Activated naive CD4-positive, alpha-beta T cell treated with Interleukin-2 at 50 U/mL for 16 hours (primary cell): ENCODE results near the gene PRIM2.
A peak's percentile ranks its signal among the peaks of the same experiment; 100 is the strongest.
"Not testable (repeated sequence)": the region's sequence is repeated elsewhere in the genome, so short reads cannot be mapped to it uniquely, and the experiment has no call there.

ENCODE experiments used
- DNase-seq: peaks from one replicate; pipeline ENCODE4 v3.0.0-alpha.2; 2020

PRIM2 gene

DNA sequence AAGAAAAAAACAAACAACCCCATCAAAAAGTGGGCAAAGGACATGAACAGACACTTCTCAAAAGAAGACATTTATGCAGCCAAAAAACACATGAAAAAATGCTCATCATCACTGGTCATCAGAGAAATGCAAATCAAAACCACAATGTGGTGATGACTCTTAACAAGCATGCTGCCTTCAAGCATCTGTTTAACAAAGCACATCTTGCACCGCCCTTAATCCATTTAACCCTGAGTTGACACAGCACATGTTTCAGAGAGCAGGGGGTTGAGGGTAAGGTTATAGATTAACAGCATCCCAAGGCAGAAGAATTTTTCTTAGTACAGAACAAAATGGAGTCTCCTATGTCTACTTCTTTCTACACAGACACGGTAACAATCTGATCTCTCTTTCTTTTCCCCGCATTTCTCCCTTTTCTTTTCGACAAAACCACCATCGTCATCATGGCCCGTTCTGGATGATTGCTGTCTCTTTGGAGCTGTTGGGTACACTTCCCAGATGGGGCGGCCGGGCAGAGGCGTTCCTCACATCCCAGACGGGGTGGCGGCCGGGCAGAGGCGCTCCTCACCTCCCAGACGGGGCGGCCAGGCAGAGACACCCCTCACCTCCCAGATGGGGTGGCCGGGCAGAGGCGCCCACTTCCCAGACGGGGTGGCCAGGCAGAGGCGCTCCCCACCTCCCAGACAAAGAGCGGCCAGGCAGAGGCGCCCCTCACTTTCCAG lies 7.2 kb upstream of the PRIM2 start:
- DNase-seq, result not testable (repeated sequence)

DNA sequence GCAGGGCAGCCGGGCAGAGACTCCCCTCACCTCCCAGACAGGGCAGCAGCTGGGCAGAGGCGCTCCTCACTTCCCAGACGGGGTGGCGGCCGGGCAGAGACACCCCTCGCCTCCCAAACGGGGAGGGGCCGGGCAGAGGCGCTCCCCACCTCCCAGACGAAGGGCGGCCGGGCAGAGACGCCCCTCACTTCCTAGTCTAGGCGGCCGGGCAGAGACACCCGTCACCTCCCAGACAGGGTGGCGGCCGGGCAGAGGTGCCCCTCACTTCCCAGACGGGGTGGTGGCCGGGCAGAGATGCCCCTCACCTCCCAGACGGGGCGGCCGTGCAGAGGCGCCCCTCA lies 6.6 kb upstream of the PRIM2 start:
- no peak for DNase-seq

GRCh38 chr6:57311300-57312003 lies 6.0 kb upstream of the PRIM2 start:
- DNase-seq, result not testable (repeated sequence)

GRCh38 chr6:57312004-57312345 lies 5.5 kb upstream of the PRIM2 start:
- DNase-seq, result no peak

DNA sequence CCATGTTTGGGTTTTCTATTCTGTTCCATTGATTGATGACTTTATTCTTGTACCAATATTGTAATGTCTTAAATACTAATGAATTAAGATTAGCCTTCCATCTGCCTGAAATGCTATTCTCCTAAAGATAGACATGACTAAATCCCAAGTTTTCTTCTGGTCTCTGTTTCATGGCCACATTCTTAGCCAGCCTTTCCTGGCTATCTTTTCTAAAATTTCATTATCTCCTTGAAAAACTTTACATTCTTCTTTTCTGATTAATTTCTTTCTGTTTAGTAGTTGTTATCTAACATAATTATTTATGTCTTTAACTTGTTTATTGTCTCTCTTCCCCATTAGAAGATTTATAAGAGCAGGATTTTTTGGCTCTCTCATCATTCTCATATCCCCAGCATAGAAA lies 4.4 kb upstream of the PRIM2 start:
- no peak for DNase-seq

DNA sequence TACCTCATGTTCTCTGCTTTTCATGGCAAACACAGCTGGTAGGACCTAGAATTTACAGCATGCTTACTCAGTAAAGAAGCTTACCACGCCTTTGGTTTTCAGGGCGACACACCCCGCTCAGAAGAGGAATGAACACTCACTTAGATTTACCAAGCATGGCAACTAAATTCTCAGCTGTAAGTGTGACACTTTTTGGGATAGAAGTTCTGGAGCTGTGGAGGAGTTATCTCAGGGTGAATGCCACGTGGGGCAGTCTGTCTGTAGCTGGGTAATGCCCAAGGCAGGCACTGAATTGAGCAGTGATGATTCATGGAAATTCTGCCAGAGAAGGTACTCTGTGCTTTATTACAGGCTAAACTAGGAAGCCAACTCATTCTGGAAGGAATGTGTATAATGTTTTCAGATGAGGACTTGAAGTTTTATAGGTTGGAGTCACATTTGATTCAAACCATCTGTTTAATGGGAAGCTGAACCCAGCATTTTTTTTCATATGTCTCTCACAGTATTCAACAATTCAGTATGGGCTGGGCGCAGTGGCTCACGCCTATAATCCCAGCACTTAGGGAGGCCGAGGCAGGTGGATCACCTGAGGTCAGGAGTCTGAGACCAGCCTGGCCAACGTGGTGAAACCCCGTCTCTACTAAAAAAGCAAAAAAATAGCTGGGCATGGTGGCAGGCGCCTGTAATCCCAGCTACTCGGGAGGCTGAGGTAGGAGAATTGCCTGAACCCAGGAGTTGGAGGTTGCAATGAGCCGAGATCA lies 3.5 kb upstream of the PRIM2 start:
- DNase-seq, result no peak

DNA sequence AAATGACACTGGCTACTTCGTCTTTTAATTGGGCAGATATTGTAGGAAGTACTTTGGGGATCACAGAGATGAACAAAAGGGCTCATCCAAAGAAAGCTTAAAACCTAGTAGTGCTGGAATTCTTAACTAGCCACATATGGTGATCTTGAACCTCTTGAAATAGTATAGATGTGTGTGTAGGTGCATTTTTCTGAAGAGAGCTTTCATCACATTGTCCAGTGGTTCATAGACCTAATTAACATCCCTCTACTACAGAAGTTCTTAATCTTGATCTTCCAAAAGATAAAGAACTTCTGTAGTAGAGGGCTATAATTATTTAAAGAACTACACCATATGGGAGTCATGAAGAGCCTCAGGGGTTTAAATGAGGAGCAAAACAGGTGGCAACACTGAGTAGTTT lies 2.3 kb upstream of the PRIM2 start:
- DNase-seq, result no peak

- DNase-seq, result no peak
Measured at GRCh38 chr6:57315851-57316250, 1.6 kb upstream of the PRIM2 start.

- DNase-seq, result peak; percentile 82
Measured at GRCh38 chr6:57316581-57317059, 810 bp upstream of the PRIM2 start.

DNA sequence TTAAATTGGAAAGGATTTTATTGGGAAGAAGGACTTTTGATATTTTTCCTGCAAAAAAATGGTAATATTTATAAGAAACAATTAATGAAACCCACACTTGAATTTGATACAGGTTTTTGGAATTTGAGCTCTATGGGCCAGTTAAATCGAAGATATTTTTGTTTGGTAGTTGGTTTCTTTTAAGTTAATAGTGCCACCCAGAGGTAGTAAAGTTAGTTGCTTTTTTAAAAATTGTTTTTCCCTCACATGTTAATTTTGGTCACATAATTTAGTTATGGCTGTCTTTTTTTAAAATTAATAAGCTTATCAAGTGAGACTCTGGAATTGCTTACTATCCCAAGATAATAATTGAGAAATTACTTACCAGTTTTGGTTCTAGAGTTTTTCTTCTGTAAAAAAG lies 7.1 kb downstream of the PRIM2 start:
- no peak for DNase-seq

GRCh38 chr6:57327311-57327710 lies 9.9 kb downstream of the PRIM2 start:
- no peak for DNase-seq

DNA sequence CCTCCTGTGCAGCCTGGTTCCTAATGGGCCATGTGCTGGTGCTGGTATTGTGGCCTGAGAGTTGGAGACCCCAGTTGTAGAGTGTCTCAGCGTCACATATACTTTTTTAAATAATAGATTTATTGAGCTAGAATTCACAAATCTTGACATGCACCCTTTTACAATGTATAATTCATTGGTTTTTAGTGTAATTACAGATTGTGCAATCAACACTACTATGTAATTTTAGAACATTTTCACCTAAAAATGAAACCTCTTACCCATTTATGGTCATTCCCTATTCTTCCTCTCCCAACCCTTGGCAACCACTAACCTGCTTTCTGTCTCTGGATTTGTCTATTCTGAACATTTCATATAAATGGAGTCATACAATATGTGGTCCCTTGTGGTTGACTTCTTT lies 10.6 kb downstream of the PRIM2 start:
- DNase-seq, result no peak

DNA sequence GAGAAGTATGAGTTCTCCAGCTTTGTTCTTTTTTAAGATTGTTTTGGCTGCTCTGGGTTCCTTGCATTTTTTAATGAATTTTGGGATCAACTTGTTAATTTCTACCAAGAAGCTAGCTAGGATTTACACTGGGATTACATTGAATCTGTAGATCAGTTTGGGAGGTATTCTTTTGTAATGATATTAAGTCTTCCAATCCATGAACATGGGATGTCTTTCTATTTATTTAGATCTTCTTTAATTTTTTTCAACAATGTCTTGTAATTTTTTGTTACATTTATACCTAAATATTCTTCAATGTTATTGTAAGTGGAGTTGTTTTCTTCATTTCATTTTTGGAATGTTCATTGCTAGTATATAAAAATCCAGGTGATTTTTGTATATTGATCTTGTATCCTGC lies 12.5 kb downstream of the PRIM2 start:
- no peak for DNase-seq

DNA sequence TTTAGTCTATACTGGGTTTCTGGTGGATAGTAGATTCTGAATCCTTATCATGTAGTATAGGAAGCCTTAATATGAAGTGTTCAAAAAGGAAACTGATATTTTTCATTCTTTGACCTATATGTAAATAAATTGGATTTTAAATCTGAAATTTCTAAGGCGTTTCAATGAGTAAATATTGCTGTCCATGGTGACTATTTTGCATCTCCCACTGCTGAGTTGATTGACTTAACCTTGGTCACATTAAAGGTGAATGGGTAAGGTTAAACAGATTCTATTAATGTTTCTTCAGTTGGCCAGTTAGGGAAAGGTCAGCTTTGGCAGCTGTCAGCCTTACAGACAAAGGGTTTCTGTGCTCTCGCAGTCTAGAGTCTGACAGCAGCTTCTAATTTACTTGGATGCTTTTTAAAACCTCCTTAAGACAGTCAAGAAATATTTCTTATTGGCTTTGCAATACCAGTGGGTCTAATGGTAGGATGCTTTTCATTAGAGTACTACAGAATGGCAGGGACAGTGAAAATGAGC lies 24.8 kb downstream of the PRIM2 start:
- no peak for DNase-seq

DNA sequence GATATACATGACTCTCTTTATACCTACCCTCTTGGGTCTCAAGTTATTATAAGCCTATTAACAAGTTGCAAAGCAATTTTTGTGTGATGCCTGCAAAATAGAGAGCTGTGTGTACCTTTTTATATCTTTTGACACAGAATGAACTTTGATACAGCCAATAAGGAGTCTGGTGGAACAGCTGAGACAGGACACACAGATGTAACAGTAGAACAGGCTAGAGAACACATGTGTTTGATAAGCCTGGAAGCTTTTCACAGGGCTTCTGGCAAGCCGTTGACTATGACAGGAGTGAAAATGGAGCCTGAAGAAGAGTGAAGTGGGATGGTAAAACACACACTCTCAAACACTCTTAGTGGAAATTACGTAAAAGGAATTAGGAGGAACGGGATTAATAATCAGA lies 25.9 kb downstream of the PRIM2 start:
- DNase-seq, result not testable (repeated sequence)

GRCh38 chr6:57346715-57347114 lies 29.3 kb downstream of the PRIM2 start:
- DNase-seq, result not testable (repeated sequence)

- not testable (repeated sequence) for DNase-seq
Measured at GRCh38 chr6:57347597-57347996, 30.2 kb downstream of the PRIM2 start.

- not testable (repeated sequence) for DNase-seq
Measured at GRCh38 chr6:57350443-57350842, 33.0 kb downstream of the PRIM2 start.

DNA sequence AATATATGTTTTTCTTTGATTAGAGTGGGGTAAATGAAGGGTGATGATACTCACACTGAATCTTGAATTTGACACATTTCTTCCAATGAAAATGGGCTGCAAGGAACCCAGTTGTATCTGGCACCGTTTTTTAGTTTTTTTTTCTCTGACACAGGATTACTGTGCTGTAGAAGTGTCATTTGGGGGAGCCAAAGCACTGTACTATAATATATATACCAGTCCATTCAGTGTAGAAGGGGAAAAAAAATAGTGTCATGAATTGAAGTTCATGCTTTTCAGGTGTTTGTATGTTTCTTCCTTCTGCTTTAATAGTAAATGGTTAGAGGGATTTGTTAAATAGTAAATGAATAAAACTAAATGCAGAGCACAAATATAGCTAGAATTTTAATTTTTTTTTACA lies 35.2 kb downstream of the PRIM2 start:
- not testable (repeated sequence) for DNase-seq

- DNase-seq, result not testable (repeated sequence)
Measured at GRCh38 chr6:57358319-57358718, 40.9 kb downstream of the PRIM2 start.

DNA sequence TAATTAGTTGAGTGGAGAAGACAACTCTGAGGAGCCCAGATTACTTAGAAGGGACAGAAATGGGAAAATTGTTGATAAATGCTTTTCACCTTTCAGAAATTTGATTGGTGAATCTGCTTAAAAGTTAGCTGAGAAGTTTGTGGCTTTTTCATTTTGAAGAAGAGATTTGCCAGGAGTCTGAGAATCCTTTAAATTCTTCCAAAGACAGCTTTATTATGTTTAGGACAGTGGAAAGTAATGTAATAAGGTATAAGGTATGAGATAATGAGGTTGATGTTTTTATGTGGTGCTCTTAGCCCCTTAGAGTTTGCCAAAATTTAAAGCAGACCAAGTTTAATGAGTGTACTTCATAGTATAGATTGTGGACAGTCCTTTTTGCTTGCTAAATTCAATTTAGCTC lies 42.3 kb downstream of the PRIM2 start:
- not testable (repeated sequence) for DNase-seq

GRCh38 chr6:57362340-57362739 lies 44.9 kb downstream of the PRIM2 start:
- not testable (repeated sequence) for DNase-seq

DNA sequence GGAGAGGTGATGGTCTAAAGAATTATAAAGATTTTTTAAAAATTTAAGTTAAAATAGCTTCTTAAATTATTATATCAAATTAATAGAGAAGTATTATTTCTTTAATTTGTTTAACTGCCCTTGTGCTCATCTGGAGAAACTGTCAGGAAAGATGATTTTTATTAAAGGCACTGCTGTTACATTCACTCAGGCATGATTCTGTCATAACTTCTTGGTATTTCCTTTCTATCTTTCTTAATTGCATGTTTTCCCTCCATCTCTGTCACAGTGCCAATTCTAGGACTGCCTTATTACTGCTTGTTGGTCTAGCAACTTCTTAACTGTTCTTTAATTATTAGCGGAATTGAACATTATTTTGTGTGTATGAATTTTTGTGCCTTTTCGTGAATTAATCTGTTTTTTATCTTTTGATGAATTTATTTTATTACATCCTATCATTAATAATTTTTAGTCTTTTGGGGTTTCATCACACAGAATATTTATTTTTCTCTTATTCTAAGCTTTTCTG lies 47.7 kb downstream of the PRIM2 start:
- not testable (repeated sequence) for DNase-seq
